ENCODE results near the gene AP1M2.
"Not testable (repeated sequence)": the region's sequence is repeated elsewhere in the genome, so short reads cannot be mapped to it uniquely, and the experiment has no call there.

The AP1M2 gene

DNA sequence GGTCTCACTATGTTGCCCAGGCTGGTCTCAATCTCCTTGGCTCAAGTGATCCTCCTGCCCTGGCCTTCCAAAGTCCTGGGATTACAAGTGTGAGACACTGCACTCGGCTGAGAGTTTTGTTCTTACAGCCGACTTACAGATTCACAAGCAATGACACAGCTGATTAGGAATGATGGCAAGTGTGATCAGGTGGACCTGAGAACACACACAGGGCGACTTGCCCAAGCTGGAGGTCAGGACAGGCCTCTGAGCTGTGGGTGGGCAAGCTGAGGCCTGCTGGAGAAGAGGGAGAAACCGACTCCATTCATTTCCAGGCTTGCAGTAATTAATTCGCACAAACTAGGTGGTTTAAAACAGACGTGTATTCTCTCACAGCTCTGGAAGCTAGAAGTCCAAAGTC is 51.5 kb downstream of the AP1M2 start:
- DNase-seq: no peak

DNA sequence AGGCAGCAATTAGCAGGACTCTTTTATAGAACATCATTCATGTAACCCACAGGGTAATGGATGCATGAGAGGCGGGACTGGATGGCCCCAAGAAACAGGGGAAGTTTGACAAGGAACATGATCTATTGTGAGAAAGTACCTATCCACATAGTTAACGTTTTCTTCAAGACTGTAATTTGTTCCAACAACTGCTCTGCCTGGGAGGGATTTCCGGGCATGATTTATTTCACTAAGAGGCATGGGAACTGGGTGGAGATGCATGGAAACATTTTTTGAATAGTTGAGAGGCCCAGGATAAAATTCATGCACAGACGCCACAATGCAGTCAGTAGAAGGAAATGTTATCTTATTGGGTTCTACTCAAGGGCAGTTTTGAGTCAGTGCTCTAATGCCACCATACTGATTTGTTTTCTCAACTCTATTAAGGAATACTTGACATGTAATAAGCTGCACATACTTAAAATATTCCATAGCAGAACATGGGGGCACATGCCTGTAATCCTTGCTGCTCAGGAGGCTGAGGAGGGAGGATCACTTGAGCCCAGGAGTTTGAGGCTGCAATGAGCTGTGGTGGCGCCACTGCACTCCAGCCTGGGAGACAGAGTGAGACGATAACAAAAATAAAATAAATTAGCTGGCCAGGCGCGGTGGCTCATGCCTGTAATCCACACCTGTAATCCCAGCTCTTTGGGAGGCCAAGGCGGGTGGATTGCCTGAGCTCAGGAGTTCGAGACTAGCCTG is 53.3 kb downstream of the AP1M2 start:
- no peak for DNase-seq

DNA sequence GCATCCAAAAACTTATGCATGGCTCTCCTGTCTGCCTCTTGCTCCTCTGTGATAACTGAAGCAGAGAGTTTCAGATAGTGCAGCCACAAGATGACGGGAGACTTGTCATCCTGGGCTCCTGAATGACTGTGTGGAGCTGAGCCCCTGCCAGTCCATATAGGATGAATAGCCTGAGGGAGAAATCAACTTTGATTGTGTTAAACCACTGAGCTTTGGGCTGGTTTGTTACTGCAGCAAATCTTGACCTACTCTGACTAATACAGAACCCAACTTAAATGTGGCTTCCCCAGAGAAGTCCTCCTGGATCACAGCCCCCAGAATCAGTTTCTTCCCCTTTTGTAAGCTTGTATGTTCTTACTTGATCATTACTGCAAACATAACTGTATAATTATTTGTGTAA is 54.7 kb downstream of the AP1M2 start:
- DNase-seq: no peak

DNA sequence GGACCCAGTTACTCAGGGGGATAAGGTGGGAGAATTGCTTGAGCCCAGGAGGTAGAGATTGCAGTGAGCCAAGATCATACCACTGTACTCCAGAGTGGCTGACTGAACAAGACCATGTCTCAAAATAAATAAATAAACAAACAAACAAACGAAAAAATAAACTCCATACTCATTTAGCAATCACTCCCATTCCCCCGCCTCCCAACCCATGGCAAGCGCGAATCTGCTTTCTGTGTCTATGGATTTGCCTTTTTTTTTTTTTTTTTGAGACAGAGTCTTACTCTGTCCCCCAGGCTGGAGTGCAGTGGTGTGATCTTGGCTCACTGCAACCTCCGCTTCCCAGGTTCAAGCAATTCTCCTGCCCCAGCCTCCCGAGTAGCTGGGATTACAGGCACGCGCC is 60.2 kb downstream of the AP1M2 start:
- DNase-seq: not testable (repeated sequence)

DNA sequence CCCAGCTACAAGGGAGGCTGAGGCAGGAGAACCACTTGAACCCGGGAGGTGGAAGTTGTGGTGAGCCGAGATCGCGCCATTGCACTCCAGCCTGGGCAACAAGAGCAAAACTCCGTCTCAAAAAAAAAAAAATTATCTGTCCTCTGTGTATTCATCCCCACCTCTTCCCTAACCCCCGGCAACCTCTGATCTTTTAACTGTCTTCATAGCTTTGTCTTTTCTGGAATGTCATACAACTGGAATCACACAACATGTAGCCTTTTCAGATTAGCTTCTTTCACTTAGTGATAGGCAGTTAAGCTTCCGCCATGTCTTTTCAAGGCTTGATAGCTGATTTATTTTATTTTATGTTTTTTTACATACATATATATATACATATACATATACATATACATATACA is 61.5 kb downstream of the AP1M2 start:
- DNase-seq: no peak

DNA sequence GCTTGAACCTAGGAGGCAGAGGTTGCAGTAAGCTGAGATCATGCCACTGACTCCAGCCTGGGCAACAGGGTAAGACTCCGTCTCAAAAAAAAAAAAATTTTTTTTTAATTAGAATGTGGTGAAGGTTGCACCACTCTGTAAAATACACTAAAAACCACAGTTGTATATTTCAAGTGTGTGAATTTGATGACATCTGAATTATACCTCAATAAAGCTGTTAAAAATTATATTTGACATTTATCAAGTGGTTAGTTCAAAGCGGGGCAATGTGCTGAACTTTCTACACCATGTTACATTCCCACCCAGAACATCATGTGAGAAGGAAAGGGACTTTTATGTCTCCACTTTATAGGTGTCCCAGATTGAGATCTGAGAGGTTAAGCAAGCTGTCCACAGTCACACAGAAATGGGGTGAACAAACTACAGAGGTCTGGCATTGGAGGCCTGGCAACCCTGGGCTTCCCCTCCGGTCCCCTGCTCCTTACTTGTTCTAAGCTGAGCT is 63.9 kb downstream of the AP1M2 start:
- DNase-seq: no peak

Measured in stimulated activated naive CD4-positive, alpha-beta T cell treated with Interleukin-2 at 50 U/mL for 16 hours (primary cell).